GM13976 (cell line): Measurements from ENCODE around the gene ECI1.

Experiments
- DNase-seq: peaks from one replicate; pipeline ENCODE4 v3.0.0; 2012; ENCODE audit warnings: low spot score
- in situ Hi-C: fragments of 300-500 bp; cut with MboI; formaldehyde crosslinking; loops from one replicate; pipeline ENCODE4 v1.12.0; 2022; ENCODE audit warnings: low sequenced_read_pairs, mixed read lengths, inconsistent platforms; ENCODE audit not compliant: unreplicated experiment
- TF ChIP-seq, protein P1 (sequence below): IDR thresholded peaks from 2 replicates; pipeline ENCODE4 v1.5.1; 2012; ENCODE audit warnings: borderline replicate concordance, mild to moderate bottlenecking; ENCODE audit not compliant: insufficient read depth; ENCODE audit errors: extremely low read depth, missing control alignments, control extremely low read depth

The ECI1 gene

DNA sequence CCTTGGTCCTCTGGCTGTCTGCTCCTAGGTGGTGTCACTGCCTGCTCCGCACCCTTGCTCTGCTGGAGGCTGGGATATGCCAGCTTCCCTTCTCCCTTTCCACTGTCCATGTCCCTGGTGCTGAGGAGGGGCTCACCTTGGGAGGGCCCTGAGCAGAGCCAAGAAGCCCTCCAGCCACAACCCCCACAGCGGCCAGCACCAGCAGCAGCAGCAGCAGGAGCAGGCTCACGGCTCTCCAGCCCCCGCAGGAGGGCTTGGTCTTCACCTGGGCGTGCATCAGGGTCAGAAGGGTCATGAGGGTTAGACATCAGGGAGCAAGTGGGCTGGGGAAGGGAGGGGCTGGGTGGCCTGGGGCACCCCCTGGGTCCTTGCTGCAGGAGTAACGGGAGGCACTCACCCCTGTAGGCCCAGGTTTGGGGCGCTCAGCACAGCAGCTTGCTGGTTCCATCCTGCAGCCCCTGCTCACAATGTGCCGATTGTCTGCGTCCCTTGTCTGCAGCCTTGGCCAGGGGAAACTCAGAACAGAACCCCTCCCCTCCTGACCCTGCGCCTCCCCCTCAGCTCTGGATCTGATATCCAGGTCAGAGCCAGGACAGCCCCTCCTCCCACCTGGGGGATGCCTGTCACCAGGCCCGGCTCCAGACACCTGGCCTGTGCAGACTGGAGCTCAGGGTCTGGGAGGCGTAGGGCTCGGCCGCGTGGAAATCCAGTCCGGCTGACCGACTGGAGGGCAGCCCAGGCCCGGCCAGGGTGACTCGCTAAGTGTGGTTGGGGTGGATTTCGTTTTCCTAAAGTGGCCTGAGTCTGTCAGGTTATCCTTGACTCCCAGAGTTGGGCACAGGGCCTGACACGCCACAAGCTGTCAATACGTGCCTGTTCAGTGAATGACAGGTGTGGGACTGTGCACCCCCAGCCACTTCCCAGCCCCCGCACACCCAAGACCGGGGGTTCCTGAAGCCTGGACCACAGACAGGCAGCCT lies 40.7 kb downstream of the ECI1 start, which contains the start of gene BRICD5:
Gene BRICD5 (minus strand): TSS at position 478 of the 980 bp plus-strand sequence. CDS start 30 bp downstream, at position 448.
- TF ChIP-seq, protein P1, sequence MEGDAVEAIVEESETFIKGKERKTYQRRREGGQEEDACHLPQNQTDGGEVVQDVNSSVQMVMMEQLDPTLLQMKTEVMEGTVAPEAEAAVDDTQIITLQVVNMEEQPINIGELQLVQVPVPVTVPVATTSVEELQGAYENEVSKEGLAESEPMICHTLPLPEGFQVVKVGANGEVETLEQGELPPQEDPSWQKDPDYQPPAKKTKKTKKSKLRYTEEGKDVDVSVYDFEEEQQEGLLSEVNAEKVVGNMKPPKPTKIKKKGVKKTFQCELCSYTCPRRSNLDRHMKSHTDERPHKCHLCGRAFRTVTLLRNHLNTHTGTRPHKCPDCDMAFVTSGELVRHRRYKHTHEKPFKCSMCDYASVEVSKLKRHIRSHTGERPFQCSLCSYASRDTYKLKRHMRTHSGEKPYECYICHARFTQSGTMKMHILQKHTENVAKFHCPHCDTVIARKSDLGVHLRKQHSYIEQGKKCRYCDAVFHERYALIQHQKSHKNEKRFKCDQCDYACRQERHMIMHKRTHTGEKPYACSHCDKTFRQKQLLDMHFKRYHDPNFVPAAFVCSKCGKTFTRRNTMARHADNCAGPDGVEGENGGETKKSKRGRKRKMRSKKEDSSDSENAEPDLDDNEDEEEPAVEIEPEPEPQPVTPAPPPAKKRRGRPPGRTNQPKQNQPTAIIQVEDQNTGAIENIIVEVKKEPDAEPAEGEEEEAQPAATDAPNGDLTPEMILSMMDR, result no peak
- in situ Hi-C loops, result no loop called here
- DNase-seq, result no peak

DNA sequence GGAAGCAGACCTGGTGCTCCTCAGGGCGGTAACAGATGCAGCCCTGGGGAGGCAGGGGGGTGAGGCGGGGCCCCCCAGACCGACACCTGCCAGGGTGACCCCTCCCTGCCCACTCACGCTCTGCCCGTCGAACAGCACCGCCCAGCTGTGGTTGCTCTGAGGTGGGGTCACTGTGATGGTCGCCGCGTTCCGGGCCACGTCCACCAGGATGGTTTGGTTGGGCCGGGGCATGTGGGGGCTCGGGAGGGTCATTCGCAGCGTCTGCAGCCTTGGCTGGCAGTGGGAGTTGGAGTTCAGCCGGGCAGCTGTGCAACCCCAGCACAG lies 41.4 kb downstream of the ECI1 start:
- TF ChIP-seq, protein P1, result no peak
- in situ Hi-C loops, result no loop called here
- no peak for DNase-seq

DNA sequence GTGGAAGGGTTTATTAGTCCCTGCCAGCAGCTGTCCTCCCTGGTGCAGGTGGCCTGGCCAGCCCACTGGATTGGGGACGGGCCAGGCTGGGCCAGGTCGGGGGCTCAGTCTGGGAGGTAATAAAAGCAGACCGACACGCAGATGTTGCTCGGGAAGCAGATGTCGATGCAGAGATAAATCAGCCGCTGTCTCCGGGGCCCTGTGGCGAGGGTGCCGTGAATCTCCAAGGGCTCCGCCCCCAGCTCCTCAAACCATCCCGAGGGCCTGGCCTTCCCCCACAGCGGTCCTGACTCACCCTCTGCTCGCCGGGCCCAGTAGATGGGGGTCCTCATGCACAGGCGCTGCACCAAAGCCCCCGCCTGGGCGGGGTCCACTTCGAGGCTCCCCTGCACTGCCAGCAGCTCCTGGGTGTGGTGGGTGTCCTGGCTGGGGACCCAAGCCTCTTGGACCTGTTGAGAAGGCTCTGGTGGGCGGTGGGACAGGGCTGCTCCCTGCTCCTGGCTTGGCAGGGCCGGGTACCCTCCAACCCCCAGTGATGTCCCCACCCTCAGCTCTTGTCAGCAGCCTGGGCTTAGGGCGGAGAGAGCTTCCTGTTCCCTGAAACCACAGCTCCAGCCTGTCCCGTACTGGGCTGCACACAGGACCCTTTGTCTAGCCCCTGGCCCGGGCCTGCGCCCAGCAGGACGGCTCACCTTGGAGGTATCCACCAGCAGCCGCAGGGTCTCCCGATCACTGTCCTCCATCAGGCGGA lies 42.0 kb downstream of the ECI1 start:
- in situ Hi-C loops, result no loop called here
- TF ChIP-seq, protein P1, result no peak
- no peak for DNase-seq

DNA sequence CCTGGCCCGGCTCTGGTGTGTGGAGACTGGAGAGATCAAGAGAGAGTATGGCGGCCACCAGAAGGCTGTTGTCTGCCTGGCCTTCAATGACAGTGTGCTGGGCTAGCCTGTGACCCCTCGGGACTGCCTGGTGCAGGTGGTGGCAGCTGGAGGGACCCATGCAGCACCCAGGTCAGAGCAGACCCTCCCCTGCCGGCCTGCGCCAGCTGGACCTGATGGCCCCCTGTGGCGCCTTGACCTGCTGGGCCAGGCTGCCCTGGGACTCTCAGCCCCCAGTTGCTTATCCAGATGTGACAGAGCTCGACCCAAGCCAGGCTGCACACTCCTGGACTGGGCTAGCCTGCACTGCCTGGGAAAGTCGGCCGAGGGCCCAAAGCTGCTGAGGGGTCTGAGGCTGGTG lies 42.6 kb downstream of the ECI1 start:
- DNase-seq, result no peak
- in situ Hi-C loops, result no loop called here
- TF ChIP-seq, protein P1, result no peak

DNA sequence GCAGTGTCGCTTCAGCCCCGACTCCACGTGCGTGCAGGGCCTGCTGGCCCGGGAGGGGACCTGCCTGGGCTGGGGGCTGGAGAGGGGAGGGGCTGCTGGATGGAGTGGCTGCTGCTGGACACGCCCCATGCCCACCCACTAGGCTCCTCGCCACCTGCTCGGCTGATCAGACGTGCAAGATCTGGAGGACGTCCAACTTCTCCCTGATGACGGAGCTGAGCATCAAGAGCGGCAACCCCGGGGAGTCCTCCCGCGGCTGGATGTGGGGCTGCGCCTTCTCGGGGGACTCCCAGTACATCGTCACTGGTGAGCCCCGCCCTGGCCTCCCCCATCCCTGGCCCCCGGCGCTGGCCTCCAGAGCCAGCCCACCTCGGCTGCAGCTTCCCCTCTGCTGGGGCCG lies 43.1 kb downstream of the ECI1 start:
- no peak for DNase-seq
- in situ Hi-C loops, result no loop called here
- TF ChIP-seq, protein P1, result no peak

DNA sequence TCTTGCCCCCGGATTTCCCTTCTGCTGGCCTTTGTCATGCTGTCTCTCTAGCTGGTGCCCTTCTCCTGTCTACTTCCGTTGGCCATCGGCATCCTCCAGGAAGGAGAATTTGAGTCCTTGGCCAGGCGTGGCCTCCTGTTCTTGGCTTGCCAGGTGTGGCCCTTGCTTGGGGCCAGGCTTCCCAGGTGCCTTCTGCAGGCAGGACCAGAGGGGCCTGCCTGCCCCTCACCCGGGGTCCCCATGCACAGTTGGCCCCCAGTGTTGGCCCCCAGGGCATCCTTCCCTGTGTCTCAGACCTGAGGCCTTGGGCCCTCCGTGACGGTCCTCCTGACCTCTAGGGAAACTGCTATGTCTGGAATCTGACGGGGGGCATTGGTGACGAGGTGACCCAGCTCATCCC lies 43.5 kb downstream of the ECI1 start:
- no peak for DNase-seq
- in situ Hi-C loops, result no loop called here
- TF ChIP-seq, protein P1, result no peak
